Activated CD4-positive, alpha-beta T cell treated with anti-CD3 and anti-CD28 coated beads, Interleukin-2, amount 10 ng/mL, durations not matched to agents 24 days and 14 days (primary cell): ENCODE measurements around the gene RRM2. TPM values are rescaled to one million over a fixed set of nuclear protein-coding genes. Genes with fewer than 3 reads are reported as not detected.
"Not testable (repeated sequence)": the region's sequence is repeated elsewhere in the genome, so short reads cannot be mapped to it uniquely, and the experiment has no call there.

Experiments
- DNase-seq: peaks from one replicate; pipeline ENCODE4 v3.0.0; 2022
- H3K27ac Mint-ChIP-seq: one replicate; pipeline ENCODE4 v1.8.0; 2022; ENCODE audit warnings: mild to moderate bottlenecking, mixed read lengths
- H3K27me3 Mint-ChIP-seq: one replicate; pipeline ENCODE4 v1.8.0; 2022; ENCODE audit warnings: mixed read lengths
- H3K36me3 Mint-ChIP-seq: one replicate; pipeline ENCODE4 v1.8.0; 2022; ENCODE audit warnings: low read depth, mild to moderate bottlenecking, mixed read lengths
- H3K4me1 Mint-ChIP-seq: one replicate; pipeline ENCODE4 v1.8.0; 2021; ENCODE audit warnings: mixed read lengths
- H3K4me3 Mint-ChIP-seq: one replicate; pipeline ENCODE4 v1.8.0; 2022; ENCODE audit warnings: mild to moderate bottlenecking, moderate library complexity, mixed read lengths
- H3K9me3 Mint-ChIP-seq: one replicate; pipeline ENCODE4 v1.8.0; 2021; ENCODE audit warnings: mixed read lengths
- intact Hi-C: fragments of 100-400 bp; cut with micrococcal nuclease; formaldehyde crosslinking; loops from one replicate; pipeline ENCODE4 v1.15.1; 2023
- total RNA-seq: library from RNA; stranded (reverse); gene quantifications from 2 replicates; pipeline ENCODE4 v1.2.3, GENCODE V29; 2022

RRM2 gene
- total RNA-seq, 1 donor from 2014 or later = 378 TPM

GRCh38 chr2:10083692-10084211 is 38.8 kb upstream of the RRM2 start:
- Mint-ChIP-seq H3K27ac (no peak overlapping the region), H3K4me1 (peaks cover 24% of the 10 kb centered on the region), H3K27me3 (peaks cover 61% of the 10 kb centered on the region), H3K4me3 (no peak overlapping the region), H3K9me3 (no peaks in the 10 kb centered on the region), H3K36me3 (no peaks in the 10 kb centered on the region)
- no peak for DNase-seq
- intact Hi-C loops = loop anchor here (5.0 kb wide), 2 partner anchors 364 to 526 kb away; partner anchors contain the start of genes ADAM17 and ODC1

DNA sequence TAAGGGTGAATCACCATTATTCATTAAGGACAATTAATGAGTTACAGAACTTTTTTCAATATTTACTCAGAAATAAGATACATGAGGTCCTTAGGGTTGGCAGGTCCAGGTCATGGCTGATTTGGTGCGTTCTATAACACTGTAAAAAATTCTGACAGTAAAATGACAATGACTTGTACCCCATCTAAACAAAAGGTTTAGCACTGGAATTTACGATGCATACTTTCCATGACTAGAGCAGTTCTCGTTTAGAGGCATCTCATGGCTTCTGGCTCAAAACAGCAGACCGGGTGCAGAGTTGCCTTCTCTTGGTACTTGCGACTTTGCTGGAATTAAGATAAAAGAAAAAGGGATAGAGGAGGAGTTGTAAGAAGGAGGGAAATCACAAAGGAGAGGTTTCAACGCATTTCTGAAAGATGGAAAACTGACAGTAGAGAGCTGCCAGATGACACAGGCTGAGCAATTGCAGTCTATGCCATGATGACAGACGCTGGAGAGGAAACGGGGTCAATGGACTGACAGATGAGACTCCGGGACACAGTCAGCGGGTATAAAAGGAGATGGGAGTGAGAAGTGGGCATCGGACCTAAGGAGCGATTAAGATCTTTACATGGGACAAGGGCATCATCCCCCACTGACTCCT is 38.2 kb upstream of the RRM2 start:
- Mint-ChIP-seq H3K27me3 (peaks cover 58% of the 10 kb centered on the region), H3K27ac (peak overlapping the region; percentile 75), H3K4me1 (peaks cover 19% of the 10 kb centered on the region), H3K4me3 (no peak overlapping the region), H3K9me3 (no peaks in the 10 kb centered on the region), H3K36me3 (no peaks in the 10 kb centered on the region)
- intact Hi-C loops = loop anchor here (5.0 kb wide), 2 partner anchors 363 to 527 kb away; partner anchors contain the start of genes ADAM17 and ODC1
- no peak for DNase-seq

DNA sequence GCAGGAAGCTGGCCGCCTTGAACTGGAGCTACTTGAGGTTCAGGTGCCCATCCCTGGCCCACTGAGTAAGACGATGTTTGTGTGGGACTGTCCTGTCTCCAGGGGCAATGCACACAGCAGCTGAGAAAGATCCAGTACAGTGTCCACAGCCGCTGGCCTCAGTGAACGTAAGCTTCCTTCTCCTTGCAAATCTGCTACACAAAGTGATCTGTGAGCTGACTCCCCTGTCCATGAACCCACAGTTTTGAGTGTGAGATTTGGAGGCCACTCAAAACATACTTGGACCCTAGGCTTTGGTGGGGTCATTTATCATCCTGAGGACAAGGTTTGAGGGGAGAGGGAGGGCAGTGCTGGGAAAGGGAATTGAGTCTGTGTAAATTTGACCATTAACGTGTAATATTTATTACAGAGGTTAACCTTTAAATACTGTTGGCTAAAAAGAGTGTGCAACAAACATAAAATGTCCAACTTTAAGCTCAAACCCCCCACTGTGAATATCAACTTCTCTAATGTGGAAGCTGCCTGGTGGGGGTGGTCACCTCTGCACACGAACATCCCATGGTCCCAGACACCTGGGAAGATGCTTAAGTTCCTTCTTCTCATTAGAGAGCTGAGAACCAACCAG is 37.4 kb upstream of the RRM2 start:
- peaks cover 66% of the 10 kb centered on the region for H3K27me3 Mint-ChIP-seq
- peaks cover 19% of the 10 kb centered on the region for H3K4me1 Mint-ChIP-seq
- H3K4me3 Mint-ChIP-seq = no peak overlapping the region
- no peak overlapping the region for H3K27ac Mint-ChIP-seq
- intact Hi-C loops = no loop called here
- no peaks in the 10 kb centered on the region for H3K9me3 Mint-ChIP-seq
- no peaks in the 10 kb centered on the region for H3K36me3 Mint-ChIP-seq
- no peak for DNase-seq

GRCh38 chr2:10085668-10086059 is 36.9 kb upstream of the RRM2 start:
- intact Hi-C loops = no loop called here
- H3K4me3 Mint-ChIP-seq = no peak overlapping the region
- no peaks in the 10 kb centered on the region for H3K36me3 Mint-ChIP-seq
- H3K9me3 Mint-ChIP-seq = no peaks in the 10 kb centered on the region
- no peak overlapping the region for H3K27ac Mint-ChIP-seq
- peaks cover 69% of the 10 kb centered on the region for H3K27me3 Mint-ChIP-seq
- peaks cover 20% of the 10 kb centered on the region for H3K4me1 Mint-ChIP-seq
- no peak for DNase-seq

- Mint-ChIP-seq H3K27ac (no peak overlapping the region), H3K4me3 (no peak overlapping the region), H3K4me1 (peaks cover 17% of the 10 kb centered on the region), H3K36me3 (peaks cover under 1% of the 10 kb centered on the region), H3K9me3 (peaks cover under 1% of the 10 kb centered on the region), H3K27me3 (peaks cover 69% of the 10 kb centered on the region)
- intact Hi-C loops = no loop called here
- DNase-seq = no peak
Measured at GRCh38 chr2:10086950-10087349, 35.6 kb upstream of the RRM2 start.

DNA sequence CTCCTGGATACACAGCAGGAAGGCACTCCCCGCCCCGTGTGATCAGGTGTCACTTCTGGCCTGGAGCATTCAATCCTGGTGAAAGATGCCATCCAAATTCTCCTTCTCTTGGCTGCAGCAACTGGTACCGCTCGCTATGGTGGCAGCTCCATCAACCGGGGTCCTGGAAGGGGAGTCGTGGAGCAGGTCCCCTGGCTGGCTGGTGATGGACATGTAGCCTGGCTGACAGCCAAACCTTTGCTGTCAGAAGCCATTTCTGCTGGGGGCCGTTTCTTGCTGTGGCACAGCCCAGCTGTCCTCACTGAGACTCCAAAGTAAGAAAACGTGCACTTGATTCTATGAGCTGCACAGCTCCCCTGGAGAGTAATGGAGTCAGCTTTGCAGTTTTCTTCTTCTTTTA is 35.2 kb upstream of the RRM2 start:
- Mint-ChIP-seq H3K9me3 (peaks cover 5% of the 10 kb centered on the region), H3K27me3 (peaks cover 71% of the 10 kb centered on the region), H3K4me3 (no peak overlapping the region), H3K36me3 (peaks cover 5% of the 10 kb centered on the region), H3K4me1 (peaks cover 20% of the 10 kb centered on the region), H3K27ac (no peak overlapping the region)
- no peak for DNase-seq
- intact Hi-C loops = no loop called here

DNA sequence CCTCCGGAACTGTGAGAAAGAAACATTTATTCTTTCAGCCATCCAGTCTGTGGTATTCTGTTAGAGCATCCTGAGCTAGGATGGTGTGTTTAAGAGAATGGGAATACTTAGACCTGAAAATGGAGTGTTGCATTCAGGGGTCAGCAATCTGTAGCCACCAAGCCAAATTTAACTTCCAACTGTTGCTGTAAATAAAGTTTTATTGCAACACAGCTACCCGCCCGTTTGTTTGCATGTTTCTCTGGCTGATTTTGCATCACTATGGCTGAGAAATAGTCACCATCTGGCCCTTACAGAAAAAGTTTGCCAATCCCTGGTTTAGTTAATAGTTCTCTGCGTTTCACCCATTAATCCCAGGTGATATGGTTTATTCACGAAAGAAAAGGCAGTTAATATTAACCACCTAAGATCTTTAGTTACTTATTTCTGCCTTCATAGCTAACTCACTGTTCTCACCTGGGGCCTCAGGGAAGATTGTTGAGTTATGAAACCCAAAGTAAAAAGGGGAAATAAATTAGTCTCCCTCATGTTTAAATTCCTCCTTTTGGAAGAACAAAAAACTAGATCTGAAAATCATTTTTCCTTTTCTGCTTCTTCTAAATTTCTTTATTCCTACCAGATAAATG is 32.9 kb upstream of the RRM2 start:
- peaks cover 7% of the 10 kb centered on the region for H3K4me1 Mint-ChIP-seq
- no peak overlapping the region for H3K27ac Mint-ChIP-seq
- H3K27me3 Mint-ChIP-seq = peaks cover 58% of the 10 kb centered on the region
- no peak for DNase-seq
- peaks cover 9% of the 10 kb centered on the region for H3K9me3 Mint-ChIP-seq
- intact Hi-C loops = no loop called here
- no peak overlapping the region for H3K4me3 Mint-ChIP-seq
- peaks cover 6% of the 10 kb centered on the region for H3K36me3 Mint-ChIP-seq

DNA sequence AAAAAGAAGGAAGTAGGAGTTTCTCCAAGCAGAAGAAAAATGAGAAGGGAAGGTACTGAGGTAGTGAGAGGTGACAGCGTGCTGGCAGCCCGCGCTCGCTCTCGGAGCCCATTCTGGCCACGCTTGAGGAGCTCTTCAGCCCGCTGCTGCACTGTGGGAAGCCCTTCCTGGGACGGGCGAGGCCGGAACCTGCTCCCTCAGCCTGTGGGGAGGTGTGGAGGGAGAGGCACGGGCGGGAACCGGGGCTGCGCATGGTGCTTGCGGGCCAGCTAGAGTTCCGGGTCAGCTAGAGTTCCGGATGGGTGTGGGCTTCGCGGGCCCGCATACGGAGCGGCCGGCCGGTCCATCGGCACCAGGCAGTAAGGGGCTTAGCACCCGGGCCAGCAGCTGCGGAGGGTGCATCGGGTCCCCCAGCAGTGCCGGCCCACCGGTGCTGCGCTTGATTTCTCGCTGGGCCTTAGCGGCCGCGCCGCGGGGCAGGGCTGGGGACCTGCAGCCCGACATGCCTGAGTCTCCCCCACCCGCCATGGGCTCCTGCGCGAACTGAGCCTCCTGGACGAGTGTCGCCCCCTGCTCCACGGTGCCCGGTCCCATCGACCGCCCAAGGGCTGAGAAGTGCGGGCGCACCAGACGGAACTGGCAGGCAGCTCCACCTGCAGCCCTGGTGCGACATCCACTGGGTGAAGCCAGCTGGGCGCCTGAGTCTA is 31.2 kb upstream of the RRM2 start:
- H3K4me1 Mint-ChIP-seq = peaks cover 7% of the 10 kb centered on the region
- peak overlapping the region; percentile 37 for H3K4me3 Mint-ChIP-seq
- intact Hi-C loops = no loop called here
- peaks cover 6% of the 10 kb centered on the region for H3K36me3 Mint-ChIP-seq
- peaks cover 9% of the 10 kb centered on the region for H3K9me3 Mint-ChIP-seq
- peak; percentile 67 for DNase-seq
- no peak overlapping the region for H3K27ac Mint-ChIP-seq
- H3K27me3 Mint-ChIP-seq = peaks cover 44% of the 10 kb centered on the region

GRCh38 chr2:10091889-10092244 is 30.7 kb upstream of the RRM2 start:
- peaks cover 43% of the 10 kb centered on the region for H3K27me3 Mint-ChIP-seq
- H3K4me1 Mint-ChIP-seq, H3K27ac Mint-ChIP-seq, DNase-seq, intact Hi-C loops, H3K36me3 Mint-ChIP-seq, H3K4me3 Mint-ChIP-seq, H3K9me3 Mint-ChIP-seq: not testable (repeated sequence)

- H3K27ac Mint-ChIP-seq = no peak overlapping the region
- peaks cover 6% of the 10 kb centered on the region for H3K36me3 Mint-ChIP-seq
- DNase-seq = no peak
- H3K27me3 Mint-ChIP-seq = peaks cover 41% of the 10 kb centered on the region
- peaks cover 14% of the 10 kb centered on the region for H3K4me1 Mint-ChIP-seq
- no peak overlapping the region for H3K4me3 Mint-ChIP-seq
- intact Hi-C loops = no loop called here
- peaks cover 9% of the 10 kb centered on the region for H3K9me3 Mint-ChIP-seq
Measured at GRCh38 chr2:10094271-10094814, 28.2 kb upstream of the RRM2 start.

DNA sequence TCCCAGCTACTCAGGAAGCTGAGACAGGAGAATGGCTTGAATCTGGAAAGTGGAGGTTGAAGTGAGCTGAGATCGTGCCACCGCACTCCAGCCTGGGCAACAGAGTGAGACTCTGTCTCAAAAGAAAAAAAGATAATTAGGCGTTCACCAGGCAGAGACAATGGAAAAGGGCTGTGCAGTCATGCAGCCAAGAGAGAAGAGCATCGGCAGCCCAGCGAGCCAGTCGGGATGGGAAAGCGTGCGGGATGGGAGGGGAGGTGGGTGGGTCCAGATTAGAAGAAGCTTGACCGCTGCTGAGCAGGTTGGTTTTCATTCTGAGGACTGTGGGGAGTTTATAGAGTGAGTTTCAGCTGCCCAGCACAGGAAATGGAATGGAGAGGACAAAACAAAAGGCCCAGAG is 27.4 kb upstream of the RRM2 start:
- Mint-ChIP-seq H3K4me1 (peaks cover 14% of the 10 kb centered on the region), H3K9me3 (peaks cover 9% of the 10 kb centered on the region), H3K27me3 (peaks cover 35% of the 10 kb centered on the region), H3K36me3 (peaks cover 6% of the 10 kb centered on the region), H3K27ac (peak overlapping the region; percentile 44), H3K4me3 (no peak overlapping the region)
- DNase-seq = no peak
- intact Hi-C loops = no loop called here

- H3K9me3 Mint-ChIP-seq = peaks cover 9% of the 10 kb centered on the region
- DNase-seq = no peak
- peaks cover 10% of the 10 kb centered on the region for H3K4me1 Mint-ChIP-seq
- no peak overlapping the region for H3K27ac Mint-ChIP-seq
- H3K27me3 Mint-ChIP-seq = peaks cover 37% of the 10 kb centered on the region
- H3K4me3 Mint-ChIP-seq = no peak overlapping the region
- intact Hi-C loops = loop anchor here (1.0 kb wide), 2 partner anchors 15 to 24 kb away; no protein-coding TSS in a partner anchor
- peaks cover 6% of the 10 kb centered on the region for H3K36me3 Mint-ChIP-seq
Measured at GRCh38 chr2:10096641-10097040, 25.9 kb upstream of the RRM2 start.

- H3K27me3 Mint-ChIP-seq = peaks cover 36% of the 10 kb centered on the region
- peak; percentile 81 for DNase-seq
- peaks cover 2% of the 10 kb centered on the region for H3K9me3 Mint-ChIP-seq
Measured at GRCh38 chr2:10097352-10098148, 25.0 kb upstream of the RRM2 start.

More at GRCh38 chr2:10097352-10098148, 25.0 kb upstream of the RRM2 start:
- intact Hi-C loops = loop anchor here (1.0 kb wide), 2 partner anchors 16 to 25 kb away; no protein-coding TSS in a partner anchor
- Mint-ChIP-seq H3K4me1 (peaks cover 7% of the 10 kb centered on the region), H3K36me3 (no peaks in the 10 kb centered on the region), H3K27ac (no peak overlapping the region), H3K4me3 (no peak overlapping the region)
